B cell (primary cell): ENCODE measurements around the gene TACC3.

Experiments used
- CTCF ChIP-seq: fragments of 200-600 bp; IDR thresholded peaks from one replicate; pipeline ENCODE4 v1.8.0; 2022; ENCODE audit warnings: antibody characterized with exemption, mild to moderate bottlenecking
- EZH2 ChIP-seq: IDR thresholded peaks from 2 replicates; pipeline ENCODE4 v1.6.1; 2012; ENCODE audit warnings: borderline replicate concordance, low read depth, mild to moderate bottlenecking, moderate library complexity, low read length; ENCODE audit not compliant: insufficient read depth, poor library complexity, severe bottlenecking

- TF ChIP-seq CTCF (no peak), EZH2 (no peak)
These were observed 25.4 kb upstream of the TACC3 start for GRCh38 chr4:1695913-1696312.
